NCI-H774 (cell line): ENCODE data around the gene KCTD8.

Experiments
- DNase-seq: peaks from one replicate; lab custom pipeline; 2025; lab: John Stamatoyannopoulos, UW

Gene KCTD8

DNA sequence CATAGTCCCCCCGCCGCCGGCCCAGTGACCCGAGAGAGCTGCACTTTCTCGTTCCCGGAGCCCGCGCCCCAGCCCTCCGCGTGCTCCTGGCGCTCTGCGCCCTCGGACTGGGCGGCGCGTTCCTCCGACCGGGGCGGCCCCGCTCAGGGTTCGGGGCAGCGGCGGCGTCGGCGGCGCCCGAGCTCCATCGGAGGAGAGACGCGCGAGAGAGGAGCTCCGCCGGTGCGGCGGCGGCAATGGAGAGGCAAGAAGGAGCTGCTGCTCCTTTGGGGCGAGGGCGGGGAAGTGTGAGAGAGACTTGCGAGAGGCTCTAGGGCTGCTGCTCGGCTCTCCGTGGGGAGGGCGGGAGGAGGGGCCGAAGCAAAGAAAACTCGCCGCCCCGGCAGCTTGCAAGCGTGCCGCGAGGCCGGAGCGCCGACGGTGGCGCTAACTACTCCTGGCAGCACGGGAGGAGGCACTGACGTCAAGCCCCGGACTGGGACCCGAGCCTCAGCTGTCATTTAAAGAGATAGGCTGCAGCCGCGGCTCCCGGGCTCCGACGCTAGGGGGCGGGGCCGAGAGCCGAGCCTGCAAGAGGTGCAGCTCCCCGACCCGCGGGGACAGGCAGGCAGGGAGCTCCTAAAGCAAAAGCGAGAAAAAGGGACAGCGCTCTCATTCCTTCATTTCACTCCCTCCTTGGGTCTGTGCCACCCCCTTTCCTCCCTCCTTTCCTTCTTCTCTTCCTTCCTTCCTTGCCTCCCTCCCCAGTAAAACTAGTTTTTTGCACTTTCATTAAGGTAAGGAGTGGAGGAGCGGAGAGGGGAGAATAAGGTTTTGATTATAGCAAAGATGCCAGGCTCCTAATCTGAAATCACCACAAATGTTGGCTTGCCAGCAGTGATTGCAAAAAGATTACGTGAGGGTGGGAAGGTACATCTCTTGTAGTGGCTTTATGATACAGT lies at the start of gene KCTD8:
KCTD8 (minus strand) TSS at position 289 of the 941 bp plus-strand sequence.
- peak; percentile 91 for DNase-seq

DNA sequence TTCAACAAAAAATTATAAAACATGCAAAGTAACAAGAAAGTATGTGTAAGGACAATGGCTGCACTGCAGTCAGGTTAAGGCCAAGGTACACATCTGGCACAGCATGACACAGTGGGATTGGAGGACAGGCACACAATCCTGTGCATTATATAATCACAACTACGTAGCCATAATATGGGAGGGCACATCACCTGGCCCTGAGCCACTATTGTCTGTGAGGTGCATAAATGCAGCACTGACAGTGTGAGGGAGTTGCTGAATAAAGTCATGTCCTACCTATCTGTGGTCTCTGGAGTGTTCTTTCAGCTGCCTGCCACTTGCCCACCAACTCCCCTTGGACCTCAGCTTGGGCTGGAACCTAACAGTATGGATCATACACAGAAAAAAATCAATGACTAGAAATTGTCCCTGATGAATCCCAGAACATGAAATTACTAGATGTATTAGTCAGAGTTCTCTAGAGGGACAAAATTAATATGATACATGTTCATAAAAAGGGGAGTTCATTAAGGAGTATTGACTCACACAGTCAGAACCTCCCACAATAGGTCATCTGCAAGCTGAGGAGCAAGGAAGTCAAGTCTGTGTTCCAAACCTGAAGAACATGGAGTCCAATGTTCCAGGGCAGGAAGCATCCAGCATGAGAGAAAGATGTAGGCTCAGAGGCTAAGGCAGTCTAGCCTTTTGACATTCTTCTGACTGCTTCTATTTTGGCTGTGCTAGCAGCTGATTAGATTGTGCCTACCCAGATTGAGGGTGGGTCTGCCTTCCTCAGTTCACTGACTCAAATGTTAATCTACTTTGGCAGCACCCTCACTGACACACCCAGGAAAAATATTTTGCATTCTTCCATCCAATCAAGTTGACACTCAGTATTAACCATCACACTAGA lies 46.4 kb upstream of the KCTD8 start:
- DNase-seq, result no peak

DNA sequence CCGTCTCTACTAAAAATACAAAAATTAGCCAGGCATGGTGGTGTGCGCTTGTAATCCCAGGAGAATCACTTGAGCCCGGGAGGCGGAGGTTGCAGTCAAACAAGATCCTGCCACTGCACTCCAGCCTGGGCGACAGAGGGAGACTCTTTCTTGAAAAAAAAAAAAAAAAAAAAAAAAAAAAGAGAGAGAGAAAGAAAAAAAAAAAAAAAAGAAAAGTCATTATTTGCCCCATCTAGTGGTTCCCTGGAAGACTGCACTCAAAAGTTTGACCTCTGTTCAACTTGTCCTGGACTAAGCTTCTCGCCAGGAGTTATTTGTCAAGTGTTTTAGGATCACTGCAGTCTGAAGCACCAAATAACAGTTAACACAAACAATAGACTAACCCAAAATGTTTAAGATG lies 45.3 kb upstream of the KCTD8 start:
- no peak for DNase-seq

DNA sequence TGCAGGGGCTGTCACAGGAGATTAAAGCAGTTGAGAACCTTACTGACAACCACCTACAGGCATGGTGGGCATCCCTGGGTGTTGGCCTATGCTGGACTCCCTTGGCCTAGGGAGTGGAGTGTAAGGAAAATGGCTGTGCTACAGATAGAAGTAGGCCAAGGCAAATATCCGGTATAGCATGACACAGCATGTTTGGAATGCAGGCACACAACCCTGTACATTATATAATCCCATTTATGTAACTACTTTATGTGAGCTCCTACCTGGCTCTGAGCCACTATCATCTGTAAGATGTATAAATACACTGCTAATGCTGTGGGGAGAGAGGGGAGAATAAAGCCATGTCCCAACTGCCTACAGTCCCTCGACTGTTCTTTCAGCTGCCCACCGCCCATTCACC lies 38.7 kb upstream of the KCTD8 start:
- no peak for DNase-seq

DNA sequence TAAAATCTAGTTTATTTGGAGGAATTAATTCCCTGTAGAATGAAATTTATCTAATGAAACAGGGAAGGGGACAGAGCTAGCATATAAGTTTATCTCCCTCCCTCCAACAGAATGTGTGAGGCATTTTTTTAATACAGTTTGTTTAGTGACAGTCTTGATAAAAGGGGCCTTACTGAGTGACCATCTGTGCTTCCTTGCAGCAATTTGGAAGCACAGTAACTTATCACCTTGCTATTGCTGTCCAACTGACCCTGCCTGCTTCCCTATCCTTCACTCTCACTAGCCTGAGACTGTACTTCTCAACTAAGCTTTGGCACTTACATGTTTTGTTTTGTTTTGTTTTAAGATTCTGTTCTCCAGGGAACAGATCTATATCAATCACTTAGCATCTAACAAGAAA lies 31.1 kb upstream of the KCTD8 start:
- DNase-seq, result no peak

DNA sequence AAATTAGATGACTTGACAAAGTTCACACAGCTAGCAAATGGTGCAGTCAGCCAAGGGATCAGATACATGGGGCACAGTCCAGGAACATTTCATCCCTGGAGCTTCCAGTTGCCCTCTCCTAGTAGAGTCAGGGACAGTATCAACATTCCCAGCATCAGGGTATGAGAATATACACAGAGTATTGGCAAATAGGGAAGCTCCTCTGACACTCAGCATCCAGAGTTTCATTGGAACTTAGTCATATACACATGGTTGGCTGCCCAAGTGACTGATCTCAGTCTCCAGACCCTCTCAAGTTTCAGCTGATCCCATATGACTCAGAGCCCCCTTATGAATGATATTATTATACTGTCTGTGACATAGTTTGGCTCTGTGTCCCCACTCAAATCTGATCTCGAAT lies 13.7 kb upstream of the KCTD8 start:
- DNase-seq, result no peak

DNA sequence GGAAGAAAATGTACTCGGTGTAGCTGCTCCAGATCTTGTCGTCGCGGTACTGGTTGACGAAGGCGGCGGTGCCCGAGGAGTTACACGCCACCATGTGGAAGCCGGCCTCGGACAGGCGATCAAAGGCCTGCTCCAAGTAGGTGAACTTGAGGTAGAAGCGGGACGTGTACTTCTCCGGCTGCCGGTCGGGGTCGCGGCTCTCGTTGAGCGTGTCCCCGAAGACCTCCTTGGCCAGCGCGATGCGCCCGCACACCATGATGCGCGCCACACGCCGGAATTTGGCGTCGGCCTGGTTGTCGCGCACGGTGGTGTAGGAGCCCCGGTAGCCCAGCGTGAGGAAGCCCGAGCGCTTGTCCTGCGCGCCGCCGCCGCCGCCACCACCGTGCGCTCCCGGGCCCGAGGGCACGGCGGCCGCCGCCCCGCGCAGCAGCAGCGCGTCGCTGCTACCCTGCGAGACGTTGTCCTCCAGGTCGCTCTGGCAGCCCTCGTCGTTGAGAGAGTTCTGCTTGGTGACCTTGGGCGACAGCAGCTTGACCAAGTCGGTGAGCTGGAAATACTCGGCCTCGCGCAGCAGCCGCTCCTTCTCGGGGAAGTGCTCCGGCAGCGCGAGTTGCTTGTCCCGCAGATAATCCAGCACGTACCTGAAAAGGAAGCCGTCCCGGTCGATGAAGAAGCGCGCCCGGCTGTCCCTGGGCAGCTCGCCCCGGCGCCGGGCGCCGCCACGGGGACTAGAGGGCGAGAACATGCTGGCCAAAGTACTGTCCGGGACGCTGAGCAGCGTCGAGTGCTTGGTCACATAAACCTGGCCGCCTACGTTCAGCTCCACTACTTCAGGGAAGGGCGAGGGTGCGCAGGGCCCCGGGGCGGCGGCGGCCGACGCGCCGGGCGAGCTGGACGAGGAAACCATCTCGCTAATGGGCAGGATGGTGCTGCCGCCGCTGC lies 775 bp downstream of the KCTD8 start:
- peak; percentile 28 for DNase-seq

DNA sequence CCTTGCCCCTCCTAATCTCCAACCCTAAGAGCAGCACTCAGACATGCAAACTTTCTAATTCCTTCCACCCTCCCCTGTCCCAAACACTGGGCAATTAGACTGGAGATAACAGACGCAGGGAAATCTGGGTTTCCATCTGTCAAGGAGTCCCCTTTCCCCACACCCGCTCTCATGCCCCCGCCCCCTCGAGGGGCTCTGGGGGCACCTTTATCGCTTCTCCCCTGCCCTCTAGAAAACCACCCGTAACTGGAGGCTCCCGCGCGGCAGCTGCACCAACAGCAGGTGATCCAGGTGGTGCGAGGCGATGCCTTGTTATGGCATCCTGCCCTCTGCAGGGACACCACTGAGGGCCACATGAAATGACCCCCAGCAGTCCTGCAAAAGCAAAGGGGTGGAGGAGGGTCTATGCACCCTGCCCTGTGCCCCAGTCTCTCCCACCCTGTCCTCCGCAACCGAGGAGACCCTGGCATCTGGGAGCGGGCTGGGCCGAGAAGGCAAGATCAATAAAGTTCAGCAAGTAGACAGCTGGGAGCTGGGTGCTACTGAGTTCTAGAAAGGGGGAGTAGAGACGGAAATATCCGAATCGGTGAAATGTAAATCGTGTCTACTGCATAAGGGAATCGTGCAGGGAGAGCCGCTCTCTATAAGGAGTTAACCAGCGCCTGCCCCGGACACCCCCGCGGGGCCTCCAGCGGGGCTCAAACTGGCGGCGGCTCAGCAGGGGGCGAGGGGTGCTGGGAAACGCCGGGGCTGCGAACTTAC lies 1.6 kb downstream of the KCTD8 start:
- no peak for DNase-seq

DNA sequence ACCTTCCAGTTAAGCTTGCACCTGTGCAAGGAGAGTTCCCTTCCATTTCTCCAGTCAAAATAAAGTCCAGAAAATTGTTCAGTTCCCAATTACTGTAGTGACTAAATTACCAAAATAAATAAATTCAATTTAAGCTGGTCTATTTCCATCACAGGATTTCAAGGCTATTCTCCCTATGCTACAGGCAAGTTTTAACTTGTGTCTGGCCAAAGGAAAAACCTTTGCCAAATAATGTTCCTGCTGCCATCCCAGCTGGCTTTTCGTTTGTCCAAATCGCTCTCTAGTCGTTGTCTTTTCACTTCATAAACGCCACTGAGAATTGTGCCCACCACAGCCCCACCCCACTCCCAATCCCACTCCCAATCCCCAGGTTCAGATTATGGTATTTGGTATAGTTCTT lies 2.4 kb downstream of the KCTD8 start:
- no peak for DNase-seq

DNA sequence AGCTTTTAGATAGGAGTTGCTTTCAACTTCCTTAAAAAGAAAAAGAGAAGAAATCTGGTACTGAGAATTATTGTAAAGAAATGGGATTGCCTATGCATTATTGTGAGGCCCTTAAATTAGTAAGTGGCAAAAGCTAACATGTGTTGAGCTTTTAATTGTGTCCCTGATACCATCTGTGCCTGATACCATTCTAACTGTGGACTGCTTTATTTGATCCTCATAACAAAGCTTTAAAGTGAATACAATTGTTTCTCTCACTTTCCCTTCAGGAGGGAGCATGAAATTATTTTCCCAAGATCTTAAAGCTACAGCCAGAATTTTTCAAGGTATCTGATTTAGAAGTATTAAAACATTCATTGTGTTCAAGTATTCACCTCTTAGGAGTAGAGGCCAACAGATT lies 9.9 kb downstream of the KCTD8 start:
- no peak for DNase-seq

DNA sequence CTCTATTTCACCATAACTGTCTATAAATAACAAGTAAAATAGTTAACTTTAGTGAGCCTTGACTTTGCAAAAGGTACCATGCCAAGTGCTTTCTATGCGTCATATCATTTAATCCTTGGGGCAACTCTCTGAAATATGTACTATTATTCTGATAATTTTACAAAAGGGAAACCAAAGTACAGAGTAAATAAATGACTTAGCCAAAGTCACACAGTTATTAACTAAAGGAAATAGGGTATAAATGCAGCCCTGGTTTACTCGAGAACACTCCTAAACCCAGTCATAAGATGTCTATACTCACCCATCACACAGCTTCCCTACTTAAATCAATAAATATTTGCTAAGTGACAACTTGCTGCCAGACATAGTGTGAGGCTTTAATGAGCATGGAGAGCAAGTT lies 14.4 kb downstream of the KCTD8 start:
- DNase-seq, result no peak

DNA sequence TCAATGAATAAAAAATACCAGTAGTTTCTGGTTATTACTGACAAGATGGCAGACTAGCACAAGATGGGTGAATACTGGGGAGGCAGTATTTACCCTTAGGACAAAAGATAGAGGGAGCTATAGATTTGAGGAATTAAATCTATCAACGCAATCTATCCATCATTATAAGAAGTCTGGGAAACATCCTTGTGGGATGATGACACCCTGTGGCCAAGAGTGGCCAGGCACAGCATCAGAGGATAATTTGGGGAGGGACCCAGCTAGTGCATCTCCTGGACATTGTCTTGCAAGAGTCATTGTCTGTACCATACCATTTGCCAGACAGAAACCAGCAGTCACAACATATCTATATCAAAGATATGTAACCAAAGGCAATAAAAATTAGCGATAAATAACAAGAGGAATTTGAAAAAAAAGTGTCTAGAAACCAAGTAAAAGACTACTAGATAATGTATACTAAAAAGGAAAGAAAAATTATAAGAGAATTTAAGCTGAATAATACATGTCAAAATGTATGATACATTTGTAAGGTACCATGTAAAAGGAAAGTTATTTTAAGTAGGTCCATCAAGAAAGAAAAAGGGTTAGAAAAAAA lies 22.9 kb downstream of the KCTD8 start:
- DNase-seq, result no peak

DNA sequence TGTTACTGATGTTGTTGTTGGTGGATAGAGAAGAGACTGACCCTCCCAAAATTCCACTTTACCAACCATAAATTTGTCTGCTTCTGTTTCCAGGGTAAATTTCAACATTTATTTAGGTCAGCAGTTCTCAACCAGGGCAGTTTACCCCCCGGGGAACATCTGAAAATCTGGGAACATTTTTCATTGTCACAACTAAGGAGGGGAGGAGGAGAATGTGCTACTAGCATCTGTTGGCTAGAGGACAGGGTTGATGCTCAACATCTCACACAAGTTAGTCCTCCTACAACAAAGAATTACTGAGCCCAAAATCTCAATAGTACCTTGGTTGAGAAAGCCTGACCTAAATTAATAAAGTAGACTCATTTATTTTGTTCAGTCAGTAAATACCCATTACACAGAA lies 25.7 kb downstream of the KCTD8 start:
- no peak for DNase-seq

DNA sequence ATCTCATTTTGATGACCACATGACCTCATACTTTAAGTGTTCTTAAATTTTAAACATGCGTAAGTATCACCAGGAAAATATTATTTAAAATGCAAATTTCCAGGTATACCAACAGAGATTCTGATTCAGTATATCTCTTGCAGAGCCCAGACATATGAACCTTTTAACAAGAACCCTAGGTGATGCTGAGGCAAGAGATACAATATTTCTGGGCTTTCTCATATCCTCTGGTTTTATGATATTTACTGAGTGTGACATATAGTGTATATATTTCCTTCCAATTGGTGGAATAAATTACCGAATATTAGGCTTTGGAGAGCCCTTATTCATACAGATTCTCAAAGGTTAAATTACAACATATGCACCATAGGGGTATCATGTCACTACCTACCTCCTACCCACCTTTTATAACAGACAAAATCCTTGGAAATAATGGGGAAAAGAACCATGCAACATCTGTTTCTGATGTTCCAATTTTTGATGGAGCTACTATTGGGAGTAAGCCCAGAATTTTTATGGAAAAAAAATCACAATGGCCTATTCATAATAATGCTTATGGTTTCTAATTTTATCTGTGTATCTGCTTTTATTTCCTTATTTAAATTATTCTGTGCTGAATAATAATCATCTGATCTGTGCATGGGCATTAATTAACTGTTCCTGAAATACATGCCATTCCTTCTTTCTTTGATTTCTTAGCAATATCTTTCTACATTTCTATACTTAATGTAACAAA lies 27.1 kb downstream of the KCTD8 start:
- DNase-seq, result no peak

DNA sequence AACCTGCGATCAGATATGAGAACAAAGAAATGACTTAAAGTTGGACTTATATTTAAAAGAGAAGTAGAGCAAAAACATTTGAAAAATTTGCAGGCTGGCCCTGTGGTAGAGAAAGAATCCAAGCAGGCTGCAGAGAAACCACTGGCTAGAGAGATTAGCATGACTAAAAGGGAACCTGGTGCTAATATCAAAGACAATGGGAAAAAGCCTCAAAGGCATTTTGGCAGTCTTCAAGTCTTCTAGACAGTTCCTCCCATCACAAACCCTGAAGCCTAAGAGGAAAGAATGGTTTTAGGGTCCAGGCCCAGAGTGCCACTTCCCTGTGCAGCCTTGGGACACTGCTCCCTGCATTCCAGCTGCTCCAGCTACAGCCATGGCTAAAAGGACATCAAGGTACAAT lies 33.4 kb downstream of the KCTD8 start:
- no peak for DNase-seq

DNA sequence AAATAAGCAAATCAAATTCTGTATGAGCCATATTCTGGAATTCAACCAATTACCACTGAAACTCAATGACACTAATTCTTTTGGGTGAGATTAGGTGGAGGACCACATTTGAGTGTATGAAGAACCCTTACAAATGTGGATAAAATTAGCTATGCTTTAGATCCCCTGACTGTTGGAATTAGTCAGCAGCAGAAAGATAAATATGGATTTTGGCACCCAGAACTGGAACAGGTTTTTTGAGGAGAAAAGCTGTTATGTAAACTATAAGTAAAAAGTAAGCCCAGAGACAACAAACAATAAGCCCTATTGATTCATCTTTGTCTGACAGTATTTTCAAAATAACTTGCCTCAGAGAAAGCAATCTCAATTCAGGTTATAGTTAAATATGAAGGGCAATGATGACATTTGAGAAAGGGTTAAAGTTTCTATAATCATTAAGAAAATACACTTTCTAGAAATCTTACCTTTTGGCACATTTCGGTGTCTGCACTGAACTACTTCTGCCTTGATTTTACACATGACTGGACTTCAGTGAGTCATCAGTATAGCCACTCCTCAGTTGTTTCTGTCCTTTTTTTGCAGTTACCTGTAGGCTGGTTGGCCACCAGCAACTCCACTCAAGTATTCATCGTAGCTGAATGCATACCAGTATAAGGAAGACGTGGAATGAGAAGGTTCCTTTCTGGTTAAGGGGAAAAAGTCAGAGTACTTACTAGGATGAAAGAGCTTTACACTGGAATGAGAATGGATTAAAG lies 80.0 kb downstream of the KCTD8 start:
- no peak for DNase-seq

DNA sequence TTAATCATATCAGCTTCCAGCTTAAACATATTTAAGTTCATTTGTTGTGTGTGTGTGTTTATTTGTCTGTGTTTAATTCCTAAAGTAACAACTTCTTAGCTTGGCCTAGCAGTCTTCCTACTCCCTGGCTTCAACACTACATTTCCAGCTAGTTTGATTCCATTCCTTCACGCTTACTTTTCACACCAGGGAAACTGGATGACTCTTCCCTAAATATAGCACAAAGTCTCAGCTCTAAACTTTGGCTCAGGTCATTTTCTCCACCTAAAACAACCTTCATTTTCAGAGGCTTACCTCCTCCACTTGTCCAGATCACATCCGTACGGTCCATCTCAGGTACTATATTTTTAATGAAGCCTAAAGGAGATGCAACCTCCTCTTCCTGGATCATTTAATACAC lies 94.4 kb downstream of the KCTD8 start:
- no peak for DNase-seq

DNA sequence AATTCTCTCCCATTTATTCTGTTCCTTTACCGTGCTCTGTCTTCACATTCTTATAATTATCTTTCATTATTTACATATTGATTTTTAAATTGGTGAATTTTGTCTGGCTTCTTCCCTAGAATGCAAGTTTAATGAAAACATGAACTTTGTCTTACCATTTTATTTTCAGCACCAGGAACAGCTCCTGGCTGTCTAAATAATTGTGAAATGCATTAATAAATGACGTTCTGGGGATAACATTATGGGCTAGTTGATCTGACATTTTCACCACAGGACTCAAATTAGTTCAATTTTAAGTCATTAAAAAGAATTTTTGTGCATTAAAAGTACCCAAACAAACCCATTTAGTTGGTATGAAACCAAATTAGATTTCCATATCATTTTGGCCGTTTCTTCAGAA lies 97.5 kb downstream of the KCTD8 start:
- DNase-seq, result no peak

DNA sequence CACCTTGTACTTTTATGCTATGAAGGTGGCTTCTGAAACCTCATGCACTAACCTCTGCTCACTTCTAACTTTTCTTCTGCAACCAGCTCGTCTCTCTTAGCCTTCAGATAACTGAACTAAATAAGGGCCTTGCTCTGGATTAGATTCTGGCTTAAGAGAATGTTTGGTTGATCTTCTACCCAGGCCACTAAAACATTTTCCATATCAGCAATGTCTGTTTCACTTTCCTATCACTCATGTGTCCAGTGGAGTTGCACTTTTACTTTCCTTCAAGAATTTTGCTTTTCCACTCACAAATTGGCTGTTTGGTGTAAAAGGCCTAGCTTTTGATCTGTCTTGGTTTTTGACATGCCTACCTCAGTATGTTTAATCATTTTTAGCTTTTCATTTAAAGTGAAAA lies 105.8 kb downstream of the KCTD8 start:
- no peak for DNase-seq
